Breast epithelium (tissue), 3 donors: ENCODE results near the gene APOC1.

Experiments used
- CTCF ChIP-seq, 3 donors: fragments of 450-650 bp; IDR thresholded peaks; one replicate each; pipeline ENCODE4 v1.5.1; 2016 to 2017; ENCODE audit warnings: antibody characterized with exemption in 3 of 3, mild to moderate bottlenecking in 3 of 3, moderate library complexity in 3 of 3
- POLR2A ChIP-seq: fragments of 450-650 bp; IDR thresholded peaks from one replicate; pipeline ENCODE4 v1.6.1; 2016; ENCODE audit warnings: antibody characterized with exemption, mild to moderate bottlenecking, moderate library complexity

- TF ChIP-seq CTCF (IDR thresholded peaks at IDR 0.05) (no peak), POLR2A (no peak)
These were observed 41.7 kb upstream of the APOC1 start for GRCh38 chr19:44872661-44873060.
